NCI-H2227 treated with DMSO at 0.1 percent for 48 hours (cell line): ENCODE results near the gene NDUFV2.
A peak's percentile ranks its signal among the peaks of the same experiment; 100 is the strongest.
"Not testable (repeated sequence)": the region's sequence is repeated elsewhere in the genome, so short reads cannot be mapped to it uniquely, and the experiment has no call there.

ENCODE experiments used
- DNase-seq: peaks from one replicate; lab custom pipeline; 2025; lab: John Stamatoyannopoulos, UW

Gene NDUFV2

DNA sequence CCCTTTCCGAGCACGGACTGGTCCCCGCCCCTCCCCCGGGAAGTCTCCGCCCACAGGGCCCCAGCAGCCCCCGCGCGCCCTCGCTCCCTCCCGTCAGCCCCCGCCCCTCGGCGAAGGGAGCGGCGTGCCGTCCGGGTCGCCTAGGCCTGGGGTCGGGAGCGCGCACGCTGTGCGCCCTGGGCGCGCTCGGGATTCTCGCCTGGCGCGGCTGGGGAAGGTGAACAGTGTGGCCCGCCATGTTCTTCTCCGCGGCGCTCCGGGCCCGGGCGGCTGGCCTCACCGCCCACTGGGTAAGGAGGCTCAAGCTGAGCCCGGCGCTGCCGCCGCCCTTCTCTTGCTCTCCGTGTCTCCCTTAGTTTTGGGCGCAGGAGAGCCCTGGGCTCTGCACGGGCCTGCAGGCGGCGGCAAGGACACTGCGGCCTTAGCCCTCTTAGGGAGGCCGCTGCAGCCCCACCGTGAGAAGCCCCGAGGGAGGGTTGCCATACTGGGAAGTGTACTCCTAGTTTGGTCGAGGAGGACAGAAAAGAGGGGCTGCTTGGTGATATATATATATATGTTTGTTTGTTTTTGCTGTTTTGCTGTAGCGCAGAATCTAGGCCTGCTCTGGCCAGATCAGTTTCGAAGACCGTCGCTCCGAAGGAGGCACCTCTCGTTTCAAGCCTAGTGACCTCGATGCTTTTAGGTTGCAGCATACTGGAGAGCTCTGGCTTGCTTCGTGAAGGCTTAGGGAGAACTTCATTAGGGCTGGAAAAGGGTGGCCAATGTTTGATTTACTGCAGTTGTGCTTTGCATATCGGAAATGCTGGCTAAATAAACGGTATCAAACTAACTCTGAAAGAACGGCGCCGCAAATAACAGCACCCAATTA, at the start of gene NDUFV2:
TSS of gene NDUFV2 (plus strand) at position 192 of the 868 bp plus-strand sequence. CDS start at position 237, 45 bp downstream.
- DNase-seq = peak; percentile 95

GRCh38 chr18:9053814-9054213, 48.7 kb upstream of the NDUFV2 start:
- DNase-seq = no peak

DNA sequence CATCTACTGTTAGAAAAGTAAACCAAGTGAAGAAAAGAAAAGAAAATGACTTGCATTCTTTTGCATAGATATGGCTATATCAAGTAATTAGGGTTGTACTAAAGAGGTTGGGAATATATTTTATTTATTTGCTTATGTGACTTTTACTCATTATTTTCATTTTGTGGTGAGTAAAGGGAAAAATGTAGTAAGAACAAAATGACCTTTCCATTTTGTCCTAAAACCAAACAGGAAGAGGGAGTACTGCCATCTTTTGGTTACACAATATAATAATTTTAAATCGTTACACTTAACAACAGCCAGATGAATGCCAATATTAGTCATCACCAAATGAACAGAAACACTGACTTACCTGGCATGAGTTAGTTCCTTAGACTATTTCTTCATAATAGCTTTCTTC, 47.3 kb upstream of the NDUFV2 start:
- no peak for DNase-seq

- DNase-seq = no peak
Measured at GRCh38 chr18:9055626-9056025, 46.9 kb upstream of the NDUFV2 start.

DNA sequence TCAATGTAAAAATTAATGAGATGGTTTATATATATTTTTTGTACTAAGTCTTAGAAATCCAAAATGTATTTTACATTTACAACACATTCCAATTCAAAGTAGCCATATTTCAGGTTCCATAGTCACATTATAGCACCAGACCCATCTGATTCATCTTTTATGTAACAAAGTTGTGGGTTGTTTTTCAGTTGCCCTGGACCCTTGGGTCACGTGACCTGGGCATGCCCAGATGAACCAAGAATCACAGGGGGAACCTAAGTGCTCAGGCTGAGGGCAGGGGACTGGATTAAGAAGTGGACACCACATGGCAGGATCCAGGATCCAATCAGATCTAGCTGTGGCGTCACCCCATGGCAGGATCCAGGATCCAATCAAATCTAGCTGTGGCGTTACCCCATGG, 44.9 kb upstream of the NDUFV2 start:
- no peak for DNase-seq

GRCh38 chr18:9058406-9058805, 44.1 kb upstream of the NDUFV2 start:
- DNase-seq = peak; percentile 66

DNA sequence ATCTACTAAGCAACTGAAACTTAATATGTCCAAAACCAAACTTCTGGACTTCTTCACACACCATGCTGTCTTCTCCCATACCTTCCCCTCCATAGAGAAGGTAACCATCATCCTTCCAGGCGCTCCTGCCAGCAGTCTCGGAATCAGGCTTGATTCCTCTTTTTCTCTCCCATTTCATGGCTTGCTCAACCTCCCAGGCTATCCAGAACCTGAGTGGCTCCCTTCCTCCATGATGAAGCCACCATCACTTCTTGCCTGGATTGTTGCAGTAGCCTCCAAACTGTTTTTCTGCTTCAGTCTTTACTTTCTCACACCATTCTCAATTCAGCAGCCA, 40.1 kb upstream of the NDUFV2 start:
- DNase-seq = no peak

- DNase-seq = no peak
Measured at GRCh38 chr18:9065864-9066263, 36.6 kb upstream of the NDUFV2 start.

DNA sequence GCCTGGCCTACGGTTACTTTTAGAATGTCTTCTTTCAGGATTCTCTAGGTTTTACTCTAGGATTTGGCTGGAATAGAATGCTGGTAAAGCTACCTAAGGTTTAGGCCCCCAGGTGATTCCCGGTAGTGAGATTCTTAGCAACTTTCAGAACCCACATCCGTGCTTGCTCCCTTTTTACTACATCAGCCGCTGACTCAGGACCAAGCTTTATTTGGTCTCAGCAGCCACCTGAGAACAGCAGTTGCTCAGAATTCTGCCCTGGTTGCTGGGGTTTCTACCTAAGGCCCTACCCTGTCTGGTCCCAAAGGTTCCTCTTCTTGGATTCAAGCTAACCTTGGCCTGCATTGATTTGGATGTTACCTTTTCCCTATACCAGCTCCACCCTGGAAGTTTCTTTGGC, 36.1 kb upstream of the NDUFV2 start:
- DNase-seq = no peak

- DNase-seq = no peak
Measured at GRCh38 chr18:9066817-9067306, 35.6 kb upstream of the NDUFV2 start.

DNA sequence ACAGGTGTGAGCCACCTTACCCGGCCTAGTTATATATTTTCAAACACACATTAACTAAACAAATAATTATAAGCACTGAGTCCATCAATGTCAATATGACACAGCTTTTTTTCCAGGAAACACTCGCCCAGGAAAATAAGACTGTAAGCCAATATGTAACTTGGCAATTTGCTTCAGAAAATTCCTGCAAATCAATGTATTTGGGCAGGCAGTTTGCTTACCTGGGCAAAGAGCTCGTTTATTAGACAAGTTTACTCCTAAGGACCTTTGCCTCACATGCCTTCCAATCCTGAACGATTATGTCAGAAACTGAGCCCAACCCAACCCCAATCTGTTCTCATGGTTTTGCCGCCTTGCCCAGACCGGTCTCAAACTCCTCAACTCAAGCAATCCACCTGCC, 34.7 kb upstream of the NDUFV2 start:
- DNase-seq = no peak

DNA sequence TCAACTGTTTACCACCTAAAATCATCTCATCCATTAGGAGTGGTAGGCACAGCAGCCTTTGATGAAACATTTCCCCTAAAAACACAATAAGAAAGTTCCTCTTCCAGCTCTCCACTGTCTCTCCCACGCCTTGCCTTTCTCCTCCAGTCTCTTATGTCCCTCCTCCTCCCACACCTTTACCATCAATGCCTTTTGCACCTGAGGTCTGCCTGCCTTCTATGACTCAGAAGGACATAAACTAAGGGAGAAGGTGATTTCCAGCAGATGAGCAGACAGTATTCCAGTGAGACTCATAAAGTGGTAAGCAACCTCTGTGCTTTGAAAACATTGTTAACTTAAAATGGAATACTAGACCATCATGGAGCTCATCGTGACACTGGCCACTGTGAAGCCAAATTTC, 34.2 kb upstream of the NDUFV2 start:
- DNase-seq = no peak

DNA sequence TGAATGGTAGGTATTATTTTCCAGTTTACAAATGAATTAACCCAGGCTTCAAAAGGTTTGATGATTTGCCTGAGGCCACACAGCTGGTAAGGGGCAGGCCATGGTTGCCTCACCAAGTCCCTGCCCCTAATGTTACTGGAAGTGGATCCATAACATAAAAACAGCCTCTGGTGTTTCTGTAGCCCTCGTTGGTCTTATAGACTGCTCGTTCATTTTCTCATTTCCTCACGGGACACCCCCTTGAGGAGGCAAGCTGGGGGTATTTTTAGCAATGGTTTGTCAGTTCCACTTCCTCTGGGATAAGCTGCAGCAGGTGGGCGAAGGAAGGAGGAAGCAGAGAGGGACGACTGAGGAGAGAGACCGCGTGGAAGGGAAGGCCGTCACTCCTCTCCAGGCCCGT, 32.9 kb upstream of the NDUFV2 start:
- DNase-seq = no peak

GRCh38 chr18:9070212-9070611, 32.3 kb upstream of the NDUFV2 start:
- no peak for DNase-seq

- no peak for DNase-seq
Measured at GRCh38 chr18:9079818-9080528, 22.5 kb upstream of the NDUFV2 start.

GRCh38 chr18:9081940-9082339, 20.6 kb upstream of the NDUFV2 start:
- no peak for DNase-seq

- DNase-seq = no peak
Measured at GRCh38 chr18:9082711-9083510, 19.6 kb upstream of the NDUFV2 start.

DNA sequence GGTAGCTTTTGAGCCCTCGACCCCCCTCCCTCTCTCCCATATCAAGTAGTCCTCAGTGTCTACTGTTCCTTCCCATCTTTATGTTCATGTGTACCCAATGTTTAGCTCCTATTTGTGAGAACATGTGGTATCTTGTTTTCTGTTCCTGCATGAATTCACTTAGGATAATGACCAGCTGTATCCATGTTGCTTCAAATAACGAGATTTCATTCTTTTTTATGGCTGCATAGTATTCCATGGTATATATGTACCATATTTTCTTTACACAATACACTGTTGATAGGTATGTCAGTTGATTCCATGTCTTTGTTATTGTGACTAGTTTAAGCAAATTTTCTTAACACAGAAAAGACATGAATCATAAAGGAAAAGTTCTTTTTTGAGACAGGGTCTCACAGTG, 16.5 kb upstream of the NDUFV2 start:
- no peak for DNase-seq

GRCh38 chr18:9086624-9087023, 15.9 kb upstream of the NDUFV2 start:
- no peak for DNase-seq

- no peak for DNase-seq
Measured at GRCh38 chr18:9087144-9087543, 15.4 kb upstream of the NDUFV2 start.

DNA sequence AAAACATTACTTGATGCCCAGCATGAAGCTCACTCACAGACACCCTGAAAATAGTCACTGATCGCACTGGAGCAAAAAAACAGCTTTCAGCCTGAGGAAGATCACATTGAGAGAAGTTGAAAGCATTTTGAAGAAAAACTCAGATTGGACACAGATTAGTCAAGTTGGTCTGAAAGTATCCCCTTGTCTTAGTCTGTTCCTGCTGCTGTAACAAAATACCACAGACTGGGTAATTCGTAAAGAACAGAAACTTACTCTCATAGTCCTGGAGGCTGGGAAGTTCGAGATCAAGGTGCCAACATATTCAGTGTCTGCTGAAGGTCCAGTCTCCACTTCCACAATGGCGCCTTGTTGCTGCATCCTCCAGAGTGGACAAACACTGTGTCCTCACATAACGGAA, 14.2 kb upstream of the NDUFV2 start:
- DNase-seq = no peak

DNA sequence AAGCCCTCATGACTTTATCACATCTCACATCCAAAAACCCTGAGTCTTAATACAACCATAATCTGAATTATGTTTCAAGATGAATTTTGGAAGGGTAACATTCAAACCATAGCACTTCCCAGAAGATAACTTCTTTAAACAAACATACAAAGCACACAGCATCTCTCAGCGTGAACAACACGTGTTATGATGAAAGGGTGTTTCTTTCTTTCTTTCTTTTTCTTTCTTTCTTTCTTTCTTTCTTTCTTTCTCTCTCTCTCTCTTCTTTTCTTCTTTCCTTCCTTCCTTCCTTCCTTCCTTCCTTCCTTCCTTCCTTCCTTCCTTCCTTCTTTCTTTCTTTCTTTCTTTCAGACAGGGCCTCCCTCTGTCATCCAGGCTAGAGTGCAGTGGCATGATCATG, 13.8 kb upstream of the NDUFV2 start:
- DNase-seq = not testable (repeated sequence)

- DNase-seq = no peak
Measured at GRCh38 chr18:9090578-9090977, 11.9 kb upstream of the NDUFV2 start.
